PFSK-1 (cell line): ENCODE results near the gene ARNT2.

Experiments
- FOXP2 ChIP-seq: optimal IDR thresholded peaks from 2 replicates; pipeline ENCODE3; 2011; ENCODE audit warnings: borderline replicate concordance, control low read depth, inconsistent platforms; ENCODE audit not compliant: insufficient read depth; ENCODE audit errors: extremely low read length, extremely low read depth
- POLR2AphosphoS5 ChIP-seq: IDR thresholded peaks from 2 replicates; pipeline ENCODE4 v1.6.1; 2012; ENCODE audit warnings: low read depth, mild to moderate bottlenecking, control low read depth, low read length, moderate library complexity
- SIN3A ChIP-seq: IDR thresholded peaks from 2 replicates; pipeline ENCODE4 v1.6.1; 2012; ENCODE audit warnings: mild to moderate bottlenecking, low read length, moderate library complexity, borderline replicate concordance; ENCODE audit not compliant: insufficient read depth
- TAF1 ChIP-seq: IDR thresholded peaks from 2 replicates; pipeline ENCODE4 v1.6.1; 2012; ENCODE audit warnings: low read length, control low read depth, borderline replicate concordance; ENCODE audit not compliant: insufficient read depth
- TF ChIP-seq, protein P1 (sequence below), 2 experiments: IDR thresholded peaks; 2 replicates each; pipeline versions ENCODE4 v1.6.1 to v1.8.0; 2011 to 2012; ENCODE audit warnings: low read depth in 2 of 2, low read length in 2 of 2, control low read depth in 1 of 2, inconsistent platforms in 1 of 2, mild to moderate bottlenecking in 1 of 2, moderate library complexity in 1 of 2; ENCODE audit not compliant: insufficient read depth in 1 of 2

ARNT2 gene

DNA sequence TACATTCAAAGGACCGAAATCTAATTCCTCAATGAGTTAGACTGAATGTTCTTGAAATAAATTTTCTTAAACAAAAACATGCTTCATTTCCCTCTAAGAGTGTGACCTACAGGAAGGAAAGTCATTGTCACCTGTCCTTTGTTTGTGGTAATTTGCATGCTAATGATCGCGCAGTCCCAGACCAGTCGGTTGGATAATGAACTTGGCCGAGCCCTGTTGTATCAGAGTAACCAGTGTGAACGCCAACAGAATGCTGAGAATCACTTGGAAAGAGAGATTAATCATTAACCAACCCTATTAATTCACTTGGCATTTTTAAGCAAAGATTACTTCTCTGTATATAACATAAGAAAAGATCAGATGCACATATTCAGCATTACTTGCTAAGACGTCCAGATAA lies 8.1 kb upstream of the ARNT2 start:
- TF ChIP-seq, protein P1, sequence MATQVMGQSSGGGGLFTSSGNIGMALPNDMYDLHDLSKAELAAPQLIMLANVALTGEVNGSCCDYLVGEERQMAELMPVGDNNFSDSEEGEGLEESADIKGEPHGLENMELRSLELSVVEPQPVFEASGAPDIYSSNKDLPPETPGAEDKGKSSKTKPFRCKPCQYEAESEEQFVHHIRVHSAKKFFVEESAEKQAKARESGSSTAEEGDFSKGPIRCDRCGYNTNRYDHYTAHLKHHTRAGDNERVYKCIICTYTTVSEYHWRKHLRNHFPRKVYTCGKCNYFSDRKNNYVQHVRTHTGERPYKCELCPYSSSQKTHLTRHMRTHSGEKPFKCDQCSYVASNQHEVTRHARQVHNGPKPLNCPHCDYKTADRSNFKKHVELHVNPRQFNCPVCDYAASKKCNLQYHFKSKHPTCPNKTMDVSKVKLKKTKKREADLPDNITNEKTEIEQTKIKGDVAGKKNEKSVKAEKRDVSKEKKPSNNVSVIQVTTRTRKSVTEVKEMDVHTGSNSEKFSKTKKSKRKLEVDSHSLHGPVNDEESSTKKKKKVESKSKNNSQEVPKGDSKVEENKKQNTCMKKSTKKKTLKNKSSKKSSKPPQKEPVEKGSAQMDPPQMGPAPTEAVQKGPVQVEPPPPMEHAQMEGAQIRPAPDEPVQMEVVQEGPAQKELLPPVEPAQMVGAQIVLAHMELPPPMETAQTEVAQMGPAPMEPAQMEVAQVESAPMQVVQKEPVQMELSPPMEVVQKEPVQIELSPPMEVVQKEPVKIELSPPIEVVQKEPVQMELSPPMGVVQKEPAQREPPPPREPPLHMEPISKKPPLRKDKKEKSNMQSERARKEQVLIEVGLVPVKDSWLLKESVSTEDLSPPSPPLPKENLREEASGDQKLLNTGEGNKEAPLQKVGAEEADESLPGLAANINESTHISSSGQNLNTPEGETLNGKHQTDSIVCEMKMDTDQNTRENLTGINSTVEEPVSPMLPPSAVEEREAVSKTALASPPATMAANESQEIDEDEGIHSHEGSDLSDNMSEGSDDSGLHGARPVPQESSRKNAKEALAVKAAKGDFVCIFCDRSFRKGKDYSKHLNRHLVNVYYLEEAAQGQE (IDR thresholded peaks at IDR 0.05; ENCODE audit: insufficient read depth in 1 of 2, low read depth in 2 of 2, low read length in 2 of 2): no peak
- TF ChIP-seq TAF1: no peak
- TF ChIP-seq POLR2AphosphoS5: no peak
- TF ChIP-seq FOXP2: no peak
- no peak for TF ChIP-seq SIN3A

DNA sequence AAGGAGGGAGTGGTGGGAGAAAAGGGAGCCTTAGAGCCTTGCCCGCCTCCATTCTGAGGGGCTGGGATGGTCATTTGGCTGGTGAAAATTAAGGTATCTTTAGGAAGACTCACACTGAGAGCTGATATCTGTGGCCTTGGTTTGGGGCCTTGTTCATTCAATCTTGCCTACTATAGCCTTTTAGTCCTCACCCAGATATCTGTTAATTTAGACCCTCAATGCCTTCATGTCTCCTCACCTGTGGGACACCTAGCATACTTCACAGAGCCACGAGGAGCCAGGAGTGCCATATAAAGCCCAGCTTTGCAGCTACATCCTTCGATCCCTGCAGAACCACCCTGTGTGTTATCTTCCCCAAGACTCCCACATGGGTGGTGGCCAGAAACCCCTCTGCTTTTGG lies 4.7 kb upstream of the ARNT2 start:
- no peak for TF ChIP-seq SIN3A
- TF ChIP-seq TAF1: no peak
- TF ChIP-seq FOXP2: no peak
- no peak for TF ChIP-seq POLR2AphosphoS5

DNA sequence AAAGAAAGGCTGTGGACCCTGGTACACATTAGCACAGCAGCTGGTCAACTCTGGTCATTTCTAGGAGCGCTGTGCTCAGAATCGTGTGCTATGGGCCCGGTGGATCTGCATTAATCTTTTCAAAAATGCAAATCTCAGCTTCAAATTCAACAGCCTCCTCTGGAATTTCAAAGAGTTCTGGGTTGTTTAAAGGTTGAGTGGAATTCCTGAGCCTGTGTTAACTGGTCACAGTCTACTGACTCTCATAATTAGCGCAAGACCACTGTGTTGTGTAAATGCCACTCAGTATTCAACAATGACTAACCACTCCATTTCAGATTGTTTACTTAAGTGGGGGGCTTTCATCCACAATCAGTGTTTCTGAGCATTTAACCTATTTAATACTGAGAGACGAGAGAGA lies 2.7 kb upstream of the ARNT2 start:
- TF ChIP-seq, protein P1 (IDR thresholded peaks at IDR 0.05; ENCODE audit: insufficient read depth in 1 of 2, low read depth in 2 of 2, low read length in 2 of 2): no peak
- TF ChIP-seq FOXP2: no peak
- TF ChIP-seq POLR2AphosphoS5: no peak
- no peak for TF ChIP-seq SIN3A
- TF ChIP-seq TAF1: no peak

DNA sequence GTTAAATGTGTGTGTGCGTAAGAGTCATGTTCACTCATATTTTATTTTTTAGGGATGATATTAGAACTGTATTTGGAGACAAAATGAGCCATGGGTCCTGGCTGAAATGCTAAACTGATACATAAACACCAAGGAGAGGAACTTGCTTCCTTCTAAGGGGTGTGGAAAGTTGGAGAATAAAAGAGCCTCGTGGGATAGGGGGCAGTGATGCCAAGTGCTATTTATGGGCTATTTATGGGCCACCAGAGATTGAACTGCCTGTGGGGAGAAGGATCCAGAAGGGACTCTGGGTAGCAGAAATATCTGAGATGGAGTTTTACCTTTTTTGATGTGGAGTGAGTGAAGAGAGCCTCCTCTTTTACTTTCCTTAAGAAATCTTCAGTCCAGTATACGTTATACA lies 1.8 kb upstream of the ARNT2 start:
- TF ChIP-seq, protein P1 (IDR thresholded peaks at IDR 0.05; ENCODE audit: insufficient read depth in 1 of 2, low read depth in 2 of 2, low read length in 2 of 2): no peak
- no peak for TF ChIP-seq SIN3A
- TF ChIP-seq FOXP2: no peak
- no peak for TF ChIP-seq TAF1

DNA sequence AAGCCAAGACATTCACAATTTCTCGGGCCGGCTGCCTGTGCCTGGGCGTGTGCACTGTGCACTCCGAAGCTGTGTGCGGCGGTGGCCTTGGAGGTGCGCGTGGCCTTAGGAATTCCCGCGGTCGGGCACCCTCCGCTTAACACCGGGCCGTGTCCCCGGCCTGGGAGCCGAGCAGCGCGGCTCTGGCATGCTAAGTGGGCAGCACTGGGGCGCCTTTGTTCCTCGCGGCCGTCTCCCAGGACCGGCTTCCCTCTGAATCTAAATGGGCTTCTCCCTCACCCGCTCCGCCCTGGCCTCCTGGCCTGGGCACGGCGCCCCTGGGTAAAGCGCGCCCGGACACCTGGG lies 498 bp upstream of the ARNT2 start:
- no peak for TF ChIP-seq POLR2AphosphoS5
- no peak for TF ChIP-seq TAF1
- no peak for TF ChIP-seq SIN3A
- TF ChIP-seq, protein P1 (IDR thresholded peaks at IDR 0.05; ENCODE audit: insufficient read depth in 1 of 2, low read depth in 2 of 2, low read length in 2 of 2): no peak
- TF ChIP-seq FOXP2: no peak
